Vagina (tissue), 2 donors: ENCODE measurements around the gene MAST4. TPM values are rescaled to one million over a fixed set of nuclear protein-coding genes. Genes with fewer than 3 reads are reported as not detected.

ENCODE experiments used
- DNase-seq, 2 donors: peaks; one replicate each; pipeline ENCODE4 v3.0.0-alpha.2; 2017; ENCODE audit errors: extremely low spot score in 2 of 2
- H3K27ac ChIP-seq: fragments of 200-600 bp; sonication (generic); one replicate; pipeline ENCODE4 v1.5.1; 2019
- H3K27me3 ChIP-seq: fragments of 200-600 bp; sonication (generic); one replicate; pipeline ENCODE4 v1.5.1; 2019
- H3K36me3 ChIP-seq, 2 donors: fragments of 200-600 bp; sonication (generic); one replicate each; pipeline ENCODE4 v1.5.1; 2017 to 2019
- H3K4me1 ChIP-seq: fragments of 200-600 bp; sonication (generic); one replicate; pipeline ENCODE4 v1.5.1; 2019
- H3K4me3 ChIP-seq, 2 donors: fragments of 200-600 bp; sonication (generic); 1 replicate in 1 of 2; 2 replicates in 1 of 2; pipeline ENCODE4 v1.5.1; 2016 to 2019
- H3K9me3 ChIP-seq: fragments of 200-600 bp; sonication (generic); one replicate; pipeline ENCODE4 v1.5.1; 2019
- POLR2A ChIP-seq, 2 donors: fragments of 450-650 bp; IDR thresholded peaks; one replicate each; pipeline ENCODE4 v1.6.1; 2017; ENCODE audit warnings: antibody characterized with exemption in 2 of 2, mild to moderate bottlenecking in 2 of 2, moderate library complexity in 2 of 2
- POLR2AphosphoS5 ChIP-seq, 2 donors: sonication (generic); formaldehyde crosslinking; IDR thresholded peaks; one replicate each; pipeline ENCODE4 v1.9.0; 2017; ENCODE audit warnings: antibody characterized with exemption in 2 of 2, mild to moderate bottlenecking in 2 of 2, low read depth in 1 of 2; ENCODE audit not compliant: insufficient read depth in 1 of 2
- intact Hi-C: fragments of 100-400 bp; cut with DNase I; formaldehyde crosslinking; loops from one replicate; pipeline ENCODE4 v1.15.1; 2023
- total RNA-seq: library from RNA; depleted of rRNA; stranded (reverse); fragments of >200 nt; gene quantifications from one replicate; pipeline ENCODE4 v1.2.3, GENCODE V29; 2016
- TF ChIP-seq, protein P1 (sequence below), 3 experiments: fragments of 450-650 bp in 2 of 3; fragments of 200-600 bp in 1 of 3; sonication (generic) in 1 of 3; IDR thresholded peaks; one replicate each; pipeline ENCODE4 v1.5.1; 2017 to 2019; ENCODE audit warnings: antibody characterized with exemption in 3 of 3, mild to moderate bottlenecking in 2 of 3, moderate library complexity in 2 of 3

MAST4 gene
- total RNA-seq, 1 donor from 2014 or later = 85.9 TPM

DNA sequence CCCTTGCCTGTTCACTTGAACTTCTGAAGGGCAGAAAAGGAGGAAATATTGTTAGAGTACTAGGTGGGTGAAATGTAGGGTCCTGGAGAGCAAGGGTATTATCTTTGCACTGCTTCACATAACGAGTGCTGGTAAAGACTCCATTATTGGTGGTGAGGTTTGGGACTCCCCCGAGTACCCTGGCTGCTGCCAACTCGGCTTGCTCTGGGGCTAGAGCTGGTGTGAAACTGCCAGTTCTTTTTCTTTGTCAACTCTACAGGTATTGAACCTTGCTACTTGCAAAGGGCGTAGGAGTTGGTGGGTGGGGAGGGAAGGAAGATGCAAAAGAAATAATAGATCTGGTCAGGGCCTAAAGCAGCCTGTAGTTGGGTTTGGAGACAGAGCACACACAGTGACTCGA lies 16.0 kb downstream of the MAST4 start:
- intact Hi-C loops = no loop called here
- H3K9me3 ChIP-seq = no peaks in the 10 kb centered on the region
- no peaks in the 10 kb centered on the region for H3K4me1 ChIP-seq
- no peak overlapping the region for H3K27ac ChIP-seq
- H3K27me3 ChIP-seq = no peaks in the 10 kb centered on the region
- no peaks in the 10 kb centered on the region for H3K36me3 ChIP-seq
- no peak for DNase-seq
- TF ChIP-seq POLR2A (IDR thresholded peaks at IDR 0.05) (no peak), POLR2AphosphoS5 (IDR thresholded peaks at IDR 0.05; ENCODE audit: insufficient read depth in 1 of 2, low read depth in 1 of 2) (no peak)
- TF ChIP-seq, protein P1, sequence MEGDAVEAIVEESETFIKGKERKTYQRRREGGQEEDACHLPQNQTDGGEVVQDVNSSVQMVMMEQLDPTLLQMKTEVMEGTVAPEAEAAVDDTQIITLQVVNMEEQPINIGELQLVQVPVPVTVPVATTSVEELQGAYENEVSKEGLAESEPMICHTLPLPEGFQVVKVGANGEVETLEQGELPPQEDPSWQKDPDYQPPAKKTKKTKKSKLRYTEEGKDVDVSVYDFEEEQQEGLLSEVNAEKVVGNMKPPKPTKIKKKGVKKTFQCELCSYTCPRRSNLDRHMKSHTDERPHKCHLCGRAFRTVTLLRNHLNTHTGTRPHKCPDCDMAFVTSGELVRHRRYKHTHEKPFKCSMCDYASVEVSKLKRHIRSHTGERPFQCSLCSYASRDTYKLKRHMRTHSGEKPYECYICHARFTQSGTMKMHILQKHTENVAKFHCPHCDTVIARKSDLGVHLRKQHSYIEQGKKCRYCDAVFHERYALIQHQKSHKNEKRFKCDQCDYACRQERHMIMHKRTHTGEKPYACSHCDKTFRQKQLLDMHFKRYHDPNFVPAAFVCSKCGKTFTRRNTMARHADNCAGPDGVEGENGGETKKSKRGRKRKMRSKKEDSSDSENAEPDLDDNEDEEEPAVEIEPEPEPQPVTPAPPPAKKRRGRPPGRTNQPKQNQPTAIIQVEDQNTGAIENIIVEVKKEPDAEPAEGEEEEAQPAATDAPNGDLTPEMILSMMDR (IDR thresholded peaks at IDR 0.05) = no peak
- H3K4me3 ChIP-seq = no peak overlapping the region

DNA sequence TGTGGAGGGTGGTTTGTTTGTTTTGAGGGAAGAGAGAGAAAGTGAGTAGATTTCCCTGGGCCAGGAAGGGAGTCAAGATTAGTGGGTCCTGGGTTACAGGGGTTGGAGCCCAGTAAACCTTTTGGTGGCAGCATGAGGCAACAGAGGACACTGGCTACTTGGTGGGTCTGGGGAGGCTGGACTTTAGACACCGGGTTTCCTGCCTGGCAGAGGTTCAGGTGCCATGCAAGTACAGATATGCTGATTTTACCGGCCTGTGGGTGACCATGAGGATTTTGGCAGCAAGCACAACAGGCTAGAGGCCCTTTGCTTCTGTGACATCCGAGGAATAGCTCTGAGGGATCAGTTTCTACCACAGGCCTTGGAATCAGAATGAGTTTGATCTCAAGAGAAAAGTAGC lies 18.9 kb downstream of the MAST4 start:
- no peak for TF ChIP-seq POLR2AphosphoS5 (IDR thresholded peaks at IDR 0.05; ENCODE audit: insufficient read depth in 1 of 2, low read depth in 1 of 2)
- TF ChIP-seq, protein P1 (IDR thresholded peaks at IDR 0.05) = no peak
- no peaks in the 10 kb centered on the region for H3K27me3 ChIP-seq
- H3K9me3 ChIP-seq = no peaks in the 10 kb centered on the region
- H3K4me3 ChIP-seq = no peak overlapping the region
- no peaks in the 10 kb centered on the region for H3K36me3 ChIP-seq
- intact Hi-C loops = no loop called here
- no peak for DNase-seq
- no peak overlapping the region for H3K27ac ChIP-seq
- no peaks in the 10 kb centered on the region for H3K4me1 ChIP-seq

DNA sequence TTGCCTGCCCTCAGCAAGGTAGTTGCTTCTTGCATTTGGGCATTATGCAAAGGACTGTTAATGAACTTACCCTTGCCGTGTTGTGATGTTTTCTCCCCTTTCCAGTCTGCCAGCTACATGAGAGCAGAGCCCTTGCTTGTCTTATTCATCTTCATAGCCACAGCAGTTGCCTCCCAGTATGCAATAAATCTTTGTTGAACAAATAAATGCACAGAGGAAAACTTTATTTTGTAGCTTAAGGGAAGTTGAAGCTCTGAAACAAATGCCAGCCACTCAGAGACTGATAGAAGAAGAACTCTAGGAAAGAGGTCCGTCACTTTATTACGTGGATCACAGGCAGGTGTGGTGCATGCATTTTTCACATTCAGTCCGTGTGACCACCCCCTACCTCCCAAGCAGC lies 19.7 kb downstream of the MAST4 start:
- no peak overlapping the region for H3K27ac ChIP-seq
- H3K4me3 ChIP-seq = no peak overlapping the region
- no peak for TF ChIP-seq POLR2A (IDR thresholded peaks at IDR 0.05)
- TF ChIP-seq, protein P1 (IDR thresholded peaks at IDR 0.05) = no peak
- no peak for DNase-seq
- H3K4me1 ChIP-seq = no peaks in the 10 kb centered on the region
- H3K9me3 ChIP-seq = no peaks in the 10 kb centered on the region
- intact Hi-C loops = no loop called here
- no peaks in the 10 kb centered on the region for H3K27me3 ChIP-seq
- H3K36me3 ChIP-seq = no peaks in the 10 kb centered on the region

DNA sequence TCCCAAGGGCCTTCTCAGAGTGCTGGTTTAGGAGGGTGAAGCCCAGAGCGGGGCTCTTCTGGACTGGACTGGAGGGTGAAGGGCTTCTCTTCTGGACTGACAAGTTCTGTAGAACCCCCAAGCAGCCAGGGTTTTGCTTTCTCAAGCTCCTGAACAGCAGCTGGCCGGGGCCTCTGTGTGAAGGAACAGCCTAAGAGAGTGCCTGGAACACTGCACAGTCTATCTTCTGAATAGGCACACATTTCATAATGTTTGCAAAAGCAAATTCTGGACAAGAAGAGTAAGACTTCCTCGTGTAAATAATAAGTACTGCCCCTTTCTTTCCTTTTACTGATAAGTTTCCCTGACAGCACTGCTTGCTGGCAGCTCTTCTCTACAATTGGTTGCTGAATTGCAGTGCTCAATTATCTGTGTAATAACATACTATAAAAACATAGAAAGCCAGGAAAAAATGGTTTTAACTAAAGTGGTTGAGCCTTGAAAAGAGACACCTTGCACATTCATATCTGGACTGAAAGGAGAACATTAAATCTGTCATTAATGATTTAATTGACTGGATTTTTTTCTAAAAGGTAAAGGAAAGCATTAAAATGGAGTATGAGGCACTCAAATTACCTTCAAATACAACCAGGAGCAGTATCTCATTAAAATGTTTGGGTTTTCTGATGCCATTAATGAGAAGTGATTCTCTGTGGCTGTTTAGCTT lies 20.5 kb downstream of the MAST4 start:
- Histone ChIP-seq H3K4me1 (no peaks in the 10 kb centered on the region), H3K27ac (no peak overlapping the region), H3K27me3 (no peaks in the 10 kb centered on the region), H3K4me3 (no peak overlapping the region), H3K9me3 (no peaks in the 10 kb centered on the region), H3K36me3 (no peaks in the 10 kb centered on the region)
- intact Hi-C loops = no loop called here
- TF ChIP-seq, protein P1 (IDR thresholded peaks at IDR 0.05) = no peak
- TF ChIP-seq POLR2AphosphoS5 (IDR thresholded peaks at IDR 0.05; ENCODE audit: insufficient read depth in 1 of 2, low read depth in 1 of 2) (no peak), POLR2A (IDR thresholded peaks at IDR 0.05) (no peak)
- DNase-seq = no peak

DNA sequence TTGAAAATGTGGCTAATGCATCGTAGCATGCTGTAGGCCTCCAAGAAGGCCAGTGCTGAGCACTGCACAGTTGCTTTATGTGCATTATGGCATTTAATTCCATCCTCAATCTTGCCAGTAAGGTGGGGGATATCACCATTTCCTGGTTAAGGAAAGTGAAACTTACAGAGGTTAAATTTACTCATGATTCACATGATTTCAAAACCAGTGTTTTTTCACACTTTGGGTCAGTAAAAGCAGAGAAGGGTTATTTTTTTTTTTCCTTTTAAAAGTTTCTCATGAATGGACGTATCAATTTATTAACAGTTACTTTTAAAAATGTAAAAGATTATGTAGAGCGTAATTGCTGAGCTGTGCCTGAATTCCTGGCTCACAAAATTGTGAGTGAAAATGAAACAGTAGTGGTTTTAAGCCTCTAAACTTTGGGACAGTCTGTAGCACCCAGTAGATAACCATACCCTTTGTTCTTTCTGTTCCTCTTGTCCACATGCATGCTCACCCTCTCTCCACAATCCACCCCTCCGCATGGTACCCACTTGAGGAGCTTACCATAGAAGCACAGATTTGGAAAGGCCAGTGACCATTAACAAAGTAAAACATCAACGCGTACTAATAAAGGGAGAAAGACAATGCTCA lies 21.2 kb downstream of the MAST4 start:
- H3K36me3 ChIP-seq = no peaks in the 10 kb centered on the region
- no peaks in the 10 kb centered on the region for H3K9me3 ChIP-seq
- H3K4me3 ChIP-seq = no peak overlapping the region
- no peaks in the 10 kb centered on the region for H3K4me1 ChIP-seq
- DNase-seq = no peak
- H3K27ac ChIP-seq = no peak overlapping the region
- intact Hi-C loops = no loop called here
- no peaks in the 10 kb centered on the region for H3K27me3 ChIP-seq
- no peak for TF ChIP-seq POLR2AphosphoS5 (IDR thresholded peaks at IDR 0.05; ENCODE audit: insufficient read depth in 1 of 2, low read depth in 1 of 2)
- TF ChIP-seq, protein P1 (IDR thresholded peaks at IDR 0.05) = no peak
- no peak for TF ChIP-seq POLR2A (IDR thresholded peaks at IDR 0.05)
